ENCODE data around the gene NXPH4. TPM values are rescaled to one million over a fixed set of nuclear protein-coding genes. Genes with fewer than 3 reads are reported as not detected.

The NXPH4 gene
- total RNA-seq, 1 experiment from 2014 or later: 4.8 TPM

DNA sequence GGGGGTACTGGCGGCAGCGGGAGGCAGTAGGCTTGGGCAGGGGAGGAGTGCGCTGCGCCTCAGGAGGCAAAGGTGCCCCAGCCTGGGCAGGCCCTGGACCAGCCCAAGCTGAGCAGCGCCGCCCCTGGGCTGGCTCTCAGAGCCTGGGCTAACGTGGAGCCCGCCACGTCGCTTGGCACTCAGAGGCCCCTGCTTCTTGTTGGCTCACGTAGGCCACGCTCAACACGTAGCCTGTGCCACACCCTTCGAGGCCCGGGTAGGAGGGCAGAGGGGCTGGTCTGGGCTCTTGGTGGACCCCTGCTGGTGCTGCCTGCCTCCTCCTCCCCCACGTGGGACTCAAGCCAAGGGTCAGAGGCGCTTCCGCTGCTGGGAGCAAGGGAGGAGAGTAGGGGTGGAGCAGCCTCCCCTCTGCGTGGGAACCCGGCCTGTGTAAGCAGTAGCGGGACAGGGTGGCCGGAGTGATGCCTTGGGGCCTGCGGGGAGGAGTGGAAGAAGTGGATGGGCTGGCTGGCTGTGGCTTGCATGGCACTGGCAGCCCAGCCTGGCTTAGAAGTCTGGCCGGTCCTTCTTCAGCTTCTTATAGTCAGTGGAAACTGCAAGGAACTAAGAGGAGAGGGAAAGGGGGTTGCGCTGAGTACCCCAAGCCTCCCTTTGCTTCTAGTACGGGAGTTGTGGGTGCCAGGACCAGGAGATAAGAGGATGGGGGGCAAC is 18.6 kb downstream of the NXPH4 start:
- H3K27ac ChIP-seq (ENCODE audit: low read depth, low read length, poor library complexity, severe bottlenecking): no peak overlapping the region
- CTCF ChIA-PET: no interaction called here
- H3K4me3 ChIP-seq (ENCODE audit: low read depth, low read length, poor library complexity, severe bottlenecking): no peak overlapping the region
- no peaks in the 10 kb centered on the region for H3K27me3 ChIP-seq (replicated peaks; ENCODE audit: insufficient read depth, low read depth, low read length, poor library complexity)
- BruUV-seq (replicated peaks): no TSS peak
- POLR2A ChIA-PET (ENCODE audit: low non-redundant PET): no interaction called here
- peaks cover 43% of the 10 kb centered on the region for H3K36me3 ChIP-seq (ENCODE audit: insufficient read depth, low read length, poor library complexity, severe bottlenecking)
- intact Hi-C loops (cut with micrococcal nuclease; ENCODE audit: unreplicated experiment): no loop called here
- H3K4me1 ChIP-seq (ENCODE audit: insufficient read depth, low read length, poor library complexity, severe bottlenecking): peaks cover 46% of the 10 kb centered on the region
- no peaks in the 10 kb centered on the region for H3K9me3 ChIP-seq (ENCODE audit: low read depth, low read length, poor library complexity, severe bottlenecking)
- TF ChIP-seq, protein P1, sequence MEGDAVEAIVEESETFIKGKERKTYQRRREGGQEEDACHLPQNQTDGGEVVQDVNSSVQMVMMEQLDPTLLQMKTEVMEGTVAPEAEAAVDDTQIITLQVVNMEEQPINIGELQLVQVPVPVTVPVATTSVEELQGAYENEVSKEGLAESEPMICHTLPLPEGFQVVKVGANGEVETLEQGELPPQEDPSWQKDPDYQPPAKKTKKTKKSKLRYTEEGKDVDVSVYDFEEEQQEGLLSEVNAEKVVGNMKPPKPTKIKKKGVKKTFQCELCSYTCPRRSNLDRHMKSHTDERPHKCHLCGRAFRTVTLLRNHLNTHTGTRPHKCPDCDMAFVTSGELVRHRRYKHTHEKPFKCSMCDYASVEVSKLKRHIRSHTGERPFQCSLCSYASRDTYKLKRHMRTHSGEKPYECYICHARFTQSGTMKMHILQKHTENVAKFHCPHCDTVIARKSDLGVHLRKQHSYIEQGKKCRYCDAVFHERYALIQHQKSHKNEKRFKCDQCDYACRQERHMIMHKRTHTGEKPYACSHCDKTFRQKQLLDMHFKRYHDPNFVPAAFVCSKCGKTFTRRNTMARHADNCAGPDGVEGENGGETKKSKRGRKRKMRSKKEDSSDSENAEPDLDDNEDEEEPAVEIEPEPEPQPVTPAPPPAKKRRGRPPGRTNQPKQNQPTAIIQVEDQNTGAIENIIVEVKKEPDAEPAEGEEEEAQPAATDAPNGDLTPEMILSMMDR (conservative IDR thresholded peaks at IDR 0.05; ENCODE audit: low read depth, low read length): no peak
- no peak for TF ChIP-seq EZH2 (IDR thresholded peaks at IDR 0.05; ENCODE audit: borderline replicate concordance, low read depth, low read length, poor library complexity, severe bottlenecking)
- DNase-seq (ENCODE audit: low spot score): no peak

DNA sequence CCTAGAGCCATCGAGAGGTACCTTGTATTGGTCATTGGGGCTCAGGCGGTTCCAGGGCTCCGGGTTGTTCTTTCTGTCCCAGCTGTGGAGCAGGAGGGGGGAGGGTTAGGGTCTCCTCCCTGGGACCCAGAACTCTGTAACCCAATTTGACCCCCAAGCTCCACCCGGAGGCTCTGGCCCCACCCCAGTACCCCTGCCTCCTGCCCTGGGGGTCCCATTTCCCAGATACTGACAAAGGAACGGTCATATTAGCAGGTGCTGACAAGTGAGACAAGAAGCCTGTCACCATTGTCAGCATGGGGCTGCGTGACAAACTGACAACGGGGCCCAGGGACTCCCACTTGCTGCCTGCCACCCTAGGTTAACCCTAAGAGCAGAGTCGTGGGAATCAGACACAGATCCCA is 19.1 kb downstream of the NXPH4 start:
- Histone ChIP-seq H3K4me1 (ENCODE audit: insufficient read depth, low read length, poor library complexity, severe bottlenecking) (peaks cover 43% of the 10 kb centered on the region), H3K36me3 (ENCODE audit: insufficient read depth, low read length, poor library complexity, severe bottlenecking) (peaks cover 41% of the 10 kb centered on the region), H3K9me3 (ENCODE audit: low read depth, low read length, poor library complexity, severe bottlenecking) (no peaks in the 10 kb centered on the region), H3K27ac (ENCODE audit: low read depth, low read length, poor library complexity, severe bottlenecking) (no peak overlapping the region), H3K4me3 (ENCODE audit: low read depth, low read length, poor library complexity, severe bottlenecking) (no peak overlapping the region), H3K27me3 (replicated peaks; ENCODE audit: insufficient read depth, low read depth, low read length, poor library complexity) (no peaks in the 10 kb centered on the region)
- ChIA-PET POLR2A (ENCODE audit: low non-redundant PET) (no interaction called here), CTCF (no interaction called here)
- DNase-seq (ENCODE audit: low spot score): no peak
- intact Hi-C loops (cut with micrococcal nuclease; ENCODE audit: unreplicated experiment): no loop called here
- BruUV-seq (replicated peaks): no TSS peak
- no peak for TF ChIP-seq EZH2 (IDR thresholded peaks at IDR 0.05; ENCODE audit: borderline replicate concordance, low read depth, low read length, poor library complexity, severe bottlenecking)
- TF ChIP-seq, protein P1 (conservative IDR thresholded peaks at IDR 0.05; ENCODE audit: low read depth, low read length): no peak

DNA sequence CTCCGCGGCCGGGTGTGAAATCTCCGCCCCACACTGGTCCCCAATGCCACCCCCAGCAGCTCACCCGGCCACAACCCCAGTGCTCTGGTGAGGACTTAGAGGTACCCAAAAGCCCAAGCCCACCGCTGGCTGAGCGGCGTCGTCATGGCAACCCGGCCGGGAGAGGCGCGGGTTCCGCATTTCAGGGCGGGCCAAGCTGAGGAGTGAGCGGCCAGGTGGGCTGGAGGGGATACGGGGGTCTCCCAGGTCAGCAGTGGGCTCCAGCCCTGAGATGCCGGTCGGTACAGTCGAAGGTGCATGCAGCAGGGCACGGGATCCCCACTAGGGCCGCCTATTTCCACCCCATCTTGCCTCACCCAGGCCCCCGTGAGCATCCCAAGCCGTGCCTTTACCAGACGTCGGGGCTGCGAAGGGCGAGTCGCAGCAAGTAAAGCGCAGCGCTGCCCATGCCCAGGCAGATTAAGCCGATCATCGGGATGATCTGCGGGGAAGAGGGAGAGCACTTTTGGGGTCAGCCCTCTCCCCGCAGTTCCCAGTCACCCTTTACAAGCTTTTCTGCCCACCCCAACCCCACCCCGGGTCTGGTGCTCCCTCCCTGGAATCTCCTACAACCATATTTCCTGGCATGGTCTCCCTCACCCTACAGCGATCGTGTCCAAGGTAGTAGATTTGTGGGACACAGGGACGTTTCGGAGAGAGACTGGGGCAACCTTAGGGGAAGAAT is 19.8 kb downstream of the NXPH4 start:
- H3K4me3 ChIP-seq (ENCODE audit: low read depth, low read length, poor library complexity, severe bottlenecking): no peak overlapping the region

More for the DNA sequence above, 19.8 kb downstream of the NXPH4 start:
- peaks cover 6% of the 10 kb centered on the region for H3K27me3 ChIP-seq (replicated peaks; ENCODE audit: insufficient read depth, low read depth, low read length, poor library complexity)
- ChIA-PET POLR2A (ENCODE audit: low non-redundant PET) (no interaction called here), CTCF (no interaction called here)
- DNase-seq (ENCODE audit: low spot score): no peak
- BruUV-seq (replicated peaks): no TSS peak
- H3K36me3 ChIP-seq (ENCODE audit: insufficient read depth, low read length, poor library complexity, severe bottlenecking): peaks cover 34% of the 10 kb centered on the region
- no peaks in the 10 kb centered on the region for H3K9me3 ChIP-seq (ENCODE audit: low read depth, low read length, poor library complexity, severe bottlenecking)
- TF ChIP-seq EZH2 (IDR thresholded peaks at IDR 0.05; ENCODE audit: borderline replicate concordance, low read depth, low read length, poor library complexity, severe bottlenecking): no peak
- TF ChIP-seq, protein P1 (conservative IDR thresholded peaks at IDR 0.05; ENCODE audit: low read depth, low read length): no peak
- intact Hi-C loops (cut with micrococcal nuclease; ENCODE audit: unreplicated experiment): no loop called here
- no peak overlapping the region for H3K27ac ChIP-seq (ENCODE audit: low read depth, low read length, poor library complexity, severe bottlenecking)
- peaks cover 43% of the 10 kb centered on the region for H3K4me1 ChIP-seq (ENCODE audit: insufficient read depth, low read length, poor library complexity, severe bottlenecking)

All from A673 (cell line).